K562 (cell line): ENCODE data around the gene MACROD2. TPM values are rescaled to one million over a fixed set of nuclear protein-coding genes. Genes with fewer than 3 reads are reported as not detected.

ENCODE experiments used
- ATAC-seq: fragments of 200-7000 bp; cut with Tn5 transposase; 3 replicates; pipeline ENCODE4 v1.9.1; 2020; ENCODE audit warnings: moderate library complexity
- BruUV-seq: library from RNA; stranded (reverse); fragments of 400-500 nt; replicated peaks from 2 replicates; lab custom pipeline; 2021; lab: Mats Ljungman, UMichigan
- CTCF ChIA-PET: fragments of 300-600 bp; formaldehyde crosslinking; extraction: SDS; loops from one replicate; lab custom pipeline; 2021; ENCODE audit warnings: low intra/inter-chr PET ratio; lab: Yijun Ruan, JAX
- POLR2A ChIA-PET: fragments of 300-600, 350-650 bp; sonication (Branson Sonifier 250); formaldehyde crosslinking; extraction: SDS; loops from one replicate; lab custom pipeline; 2021; ENCODE audit warnings: antibody characterized with exemption, inconsistent platforms; lab: Yijun Ruan, JAX
- DNase-seq, 4 experiments: peaks; one replicate each; pipeline versions ENCODE4 v3.0.0 to v3.0.0-alpha.2; 2011 to 2018; ENCODE audit warnings: low spot score in 3 of 4, mixed read lengths in 3 of 4; ENCODE audit errors: extremely low read depth in 1 of 4
- FAIRE-seq: peaks from 2 replicates; lab custom pipeline; 2011; peaks lifted over from hg19 to GRCh38; lab: Jason Lieb, UNC
- H2AFZ ChIP-seq: 2 replicates; pipeline ENCODE4 v1.6.0; 2011; ENCODE audit warnings: low read depth, low read length, control low read depth, inconsistent platforms
- H3K27ac ChIP-seq: fragments of 200-600 bp; 3 replicates; pipeline ENCODE4 v1.8.0; 2011; ENCODE audit warnings: low read depth, mild to moderate bottlenecking, control low read depth, inconsistent platforms, low read length, moderate library complexity, mixed read lengths; ENCODE audit errors: extremely low read depth
- H3K27me3 ChIP-seq, 2 experiments: fragments of 300-600 bp in 1 of 2; 2 replicates in 1 of 2; 3 replicates in 1 of 2; pipeline versions ENCODE4 v1.6.0 to v1.8.0; 2011; ENCODE audit warnings: inconsistent platforms in 2 of 2, low read length in 2 of 2, mild to moderate bottlenecking in 1 of 2, mixed read lengths in 1 of 2, moderate library complexity in 1 of 2; ENCODE audit not compliant: control insufficient read depth in 2 of 2, insufficient read depth in 2 of 2
- H3K36me3 ChIP-seq: fragments of 300-600 bp; 3 replicates; pipeline ENCODE4 v1.8.0; 2011; ENCODE audit warnings: mild to moderate bottlenecking, low read length, inconsistent platforms; ENCODE audit not compliant: control insufficient read depth, insufficient read depth
- H3K4me1 ChIP-seq, 2 experiments: fragments of 200-600 bp in 1 of 2; replicated peaks in 1 of 2; 2 replicates in 1 of 2; 3 replicates in 1 of 2; pipeline versions ENCODE4 v1.5.1 to v1.8.0; 2011; ENCODE audit warnings: inconsistent platforms in 2 of 2, low read length in 2 of 2, mild to moderate bottlenecking in 1 of 2, mixed read lengths in 1 of 2, moderate library complexity in 1 of 2; ENCODE audit not compliant: control insufficient read depth in 2 of 2, insufficient read depth in 2 of 2
- H3K4me2 ChIP-seq: 2 replicates; pipeline ENCODE4 v1.6.1; 2011; ENCODE audit warnings: low read length, control low read depth, inconsistent platforms, mixed read lengths; ENCODE audit not compliant: insufficient read depth
- H3K4me3 ChIP-seq: fragments of 200-600 bp; sonication (generic), shearing (Covaris generic); 2 replicates; pipeline ENCODE4 v1.5.1; 2016; ENCODE audit warnings: control low read depth, inconsistent platforms
- H3K79me2 ChIP-seq: fragments of 200-600 bp; 3 replicates; pipeline ENCODE4 v1.8.0; 2011; ENCODE audit warnings: low read length, inconsistent platforms; ENCODE audit not compliant: control insufficient read depth, insufficient read depth
- H3K9ac ChIP-seq, 2 experiments: 2 replicates each; pipeline versions ENCODE4 v1.6.0 to v1.6.1; 2011; ENCODE audit warnings: low read depth in 2 of 2, low read length in 2 of 2, control low read depth in 1 of 2, inconsistent platforms in 1 of 2, mild to moderate bottlenecking in 1 of 2, mixed read lengths in 1 of 2; ENCODE audit not compliant: insufficient read depth in 1 of 2
- H3K9me1 ChIP-seq: one replicate; pipeline ENCODE4 v1.6.0; 2011; ENCODE audit warnings: inconsistent platforms, mild to moderate bottlenecking, low read length, moderate library complexity; ENCODE audit not compliant: control insufficient read depth, insufficient read depth
- H3K9me3 ChIP-seq: replicated peaks from 2 replicates; pipeline ENCODE4 v1.5.1; 2011; ENCODE audit warnings: low read depth, low read length, inconsistent platforms; ENCODE audit not compliant: control insufficient read depth, insufficient read depth
- H4K20me1 ChIP-seq: replicated peaks from 2 replicates; pipeline ENCODE4 v1.6.1; 2011; ENCODE audit warnings: low read length, inconsistent platforms, mixed read lengths; ENCODE audit not compliant: control insufficient read depth, insufficient read depth
- EHMT2 ChIP-seq: fragments of 450-650 bp; IDR thresholded peaks from 2 replicates; pipeline ENCODE4 v1.6.1; 2018; ENCODE audit warnings: antibody characterized with exemption
- EWSR1 ChIP-seq: fragments of 450-650 bp; IDR thresholded peaks from 2 replicates; pipeline ENCODE4 v1.6.1; 2018; ENCODE audit warnings: borderline replicate concordance, mild to moderate bottlenecking, low read depth, moderate library complexity; ENCODE audit not compliant: partially characterized antibody
- HEY1 ChIP-seq: fragments of 250-450 bp; sonication (Bioruptor Pico); IDR thresholded peaks from 2 replicates; pipeline ENCODE4 v1.5.0; 2020; ENCODE audit warnings: mild to moderate bottlenecking, moderate library complexity, borderline replicate concordance
- HMGN3 ChIP-seq: IDR thresholded peaks from 2 replicates; pipeline ENCODE4 v1.6.1; 2011; ENCODE audit warnings: borderline replicate concordance, low read depth, mild to moderate bottlenecking, mixed read lengths, low read length; ENCODE audit not compliant: insufficient read length; ENCODE audit errors: extremely low read depth
- KLF6 ChIP-seq: fragments of 250-450 bp; sonication (Bioruptor Pico); IDR thresholded peaks from 2 replicates; pipeline ENCODE4 v1.4.0; 2020; ENCODE audit warnings: mild to moderate bottlenecking, moderate library complexity, borderline replicate concordance
- POLR3A ChIP-seq: IDR thresholded peaks from 2 replicates; pipeline ENCODE4 v1.6.1; 2011; ENCODE audit warnings: borderline replicate concordance, mild to moderate bottlenecking, moderate library complexity; ENCODE audit not compliant: insufficient read length, insufficient read depth; ENCODE audit errors: extremely low read depth
- ZNF707 ChIP-seq: fragments of 250-450 bp; sonication (Bioruptor Pico); conservative IDR thresholded peaks from 2 replicates; pipeline ENCODE4 v1.8.0; 2022; ENCODE audit warnings: inconsistent platforms, mild to moderate bottlenecking, moderate library complexity
- WGBS: fragments of 100-300 bp; shearing (Covaris generic); methylation state at CpG from one replicate; pipeline ENCODE4 v1.1.6; 2016; ENCODE audit warnings: low coverage, mixed read lengths; ENCODE audit not compliant: insufficient coverage; ENCODE audit errors: missing lambda C conversion rate; 5-methylcytosine and 5-hydroxymethylcytosine counted together
- in situ Hi-C: fragments of 300-500 bp; cut with MboI; formaldehyde crosslinking; loops from 4 replicates; pipeline ENCODE4 v1.15.0; 2018; ENCODE audit warnings: inconsistent platforms, mixed read lengths
- intact Hi-C: fragments of 100-400 bp; cut with micrococcal nuclease; formaldehyde crosslinking; loops from 2 replicates; pipeline ENCODE4 v1.14.2; 2022
- polyA plus RNA-seq, 8 experiments: library from polyadenylated mRNA; depleted of rRNA in 4 of 8; stranded (reverse) in 5 of 8; unstranded in 3 of 8; fragments of >200 nt; fragmentation: Nextera tagmentation in 2 of 8; fragmentation: Illumina TruSeq in 1 of 8; extraction: Ambion mirVana in 2 of 8; extraction: Trizol in 1 of 8; gene quantifications; 2 replicates each; pipeline versions ENCODE4 v1.2.1 to v1.2.3, GENCODE V29; 2011 to 2014; ENCODE audit warnings: inconsistent platforms in 1 of 8, missing spikeins in 1 of 8
- total RNA-seq, 7 experiments: library from RNA; depleted of rRNA in 6 of 7; stranded (reverse); fragments of >200 nt in 6 of 7; fragmentation: Illumina TruSeq in 2 of 7; extraction: Trizol in 2 of 7; gene quantifications; 2 replicates each; pipeline versions ENCODE4 v1.2.1 to v1.2.3, GENCODE V29; 2011 to 2021; ENCODE audit warnings: low replicate concordance in 1 of 7

The MACROD2 gene
- total and polyA plus RNA-seq, 9 of the 15 experiments (the other 6 are each of a cell fraction or from before 2014, with no cell fraction given), result not detected

DNA sequence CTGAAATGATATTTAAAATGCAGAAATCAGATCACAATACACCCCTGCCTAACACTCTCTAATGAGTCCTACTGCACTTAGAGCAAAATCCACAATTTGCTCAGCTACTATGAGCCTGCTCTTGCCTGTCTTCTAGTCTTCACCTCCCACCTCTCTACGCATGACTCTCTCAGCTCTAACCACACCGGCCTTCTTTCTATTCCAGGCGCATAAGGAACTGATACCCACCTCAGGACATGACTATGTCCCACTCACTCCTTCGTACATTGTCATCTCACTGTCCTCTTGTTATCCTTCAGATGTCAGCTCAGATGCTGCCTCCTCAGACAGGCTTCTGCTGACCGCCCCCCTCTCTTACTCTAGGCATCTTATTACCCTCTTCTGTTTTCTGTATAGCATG is 543.1 kb downstream of the MACROD2 start:
- Histone ChIP-seq H3K9ac (no peak overlapping the region), H3K36me3 (no peaks in the 10 kb centered on the region), H3K9me1 (no peaks in the 10 kb centered on the region)
- DNase-seq (no peak), FAIRE-seq (no peak)
- BruUV-seq, result no TSS peak
- TF ChIP-seq KLF6 (CRISPR knock-in tag), result no peak
- TF ChIP-seq, all 486 proteins: peak for 0
- H3K27ac ChIP-seq, result no peak overlapping the region
- no peak overlapping the region for H3K4me3 ChIP-seq
- ATAC-seq, result no peak
- no peaks in the 10 kb centered on the region for H4K20me1 ChIP-seq
- POLR2A ChIA-PET, result no interaction called here
- no peak overlapping the region for H2AFZ ChIP-seq
- no peaks in the 10 kb centered on the region for H3K79me2 ChIP-seq
- no peaks in the 10 kb centered on the region for H3K9me3 ChIP-seq
- intact Hi-C loops, result no loop called here
- 3% methylated on average over 5 of the region's 5 CpGs for WGBS
- in situ Hi-C loops, result no loop called here
- CTCF ChIA-PET, result no interaction called here
- H3K4me2 ChIP-seq, result no peak overlapping the region
- H3K4me1 ChIP-seq, result no peaks in the 10 kb centered on the region
- no peaks in the 10 kb centered on the region for H3K27me3 ChIP-seq

DNA sequence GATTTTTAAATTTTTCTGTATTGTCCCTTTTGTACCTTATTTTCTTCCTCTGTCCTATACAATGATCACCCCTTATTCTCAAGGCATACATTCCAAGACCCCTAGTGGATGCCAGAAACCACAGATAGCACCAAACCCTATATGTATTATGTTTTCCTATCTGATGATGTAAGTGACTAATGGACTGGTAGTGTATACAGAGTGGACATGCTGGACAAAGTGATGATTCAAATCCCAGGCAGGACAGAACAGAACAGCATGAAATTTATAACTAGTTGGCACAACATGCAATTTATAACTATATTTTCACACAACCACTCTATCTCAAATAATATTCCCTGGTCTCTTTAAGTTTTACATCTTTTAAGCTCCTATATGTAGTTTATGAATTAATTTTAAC is 547.7 kb downstream of the MACROD2 start:
- no peak for ATAC-seq
- Histone ChIP-seq H3K27me3 (no peaks in the 10 kb centered on the region), H3K36me3 (no peaks in the 10 kb centered on the region), H3K27ac (no peak overlapping the region), H3K79me2 (no peaks in the 10 kb centered on the region), H3K9me3 (no peaks in the 10 kb centered on the region), H3K4me3 (no peak overlapping the region), H3K4me1 (no peaks in the 10 kb centered on the region), H4K20me1 (no peaks in the 10 kb centered on the region), H3K9ac (no peak overlapping the region), H3K4me2 (no peak overlapping the region), H3K9me1 (no peaks in the 10 kb centered on the region), H2AFZ (no peak overlapping the region)
- POLR2A ChIA-PET, result no interaction called here
- CTCF ChIA-PET, result no interaction called here
- FAIRE-seq, result no peak
- BruUV-seq, result no TSS peak
- DNase-seq, result no peak
- intact Hi-C loops (no loop called here), in situ Hi-C loops (no loop called here)
- TF ChIP-seq EHMT2 (no peak), EWSR1 (no peak), POLR3A (no peak), ZNF707 (CRISPR knock-in tag) (no peak), HEY1 (CRISPR knock-in tag) (no peak), HMGN3 (no peak)
